ENCODE results near the gene TTI1.

The TTI1 gene

DNA sequence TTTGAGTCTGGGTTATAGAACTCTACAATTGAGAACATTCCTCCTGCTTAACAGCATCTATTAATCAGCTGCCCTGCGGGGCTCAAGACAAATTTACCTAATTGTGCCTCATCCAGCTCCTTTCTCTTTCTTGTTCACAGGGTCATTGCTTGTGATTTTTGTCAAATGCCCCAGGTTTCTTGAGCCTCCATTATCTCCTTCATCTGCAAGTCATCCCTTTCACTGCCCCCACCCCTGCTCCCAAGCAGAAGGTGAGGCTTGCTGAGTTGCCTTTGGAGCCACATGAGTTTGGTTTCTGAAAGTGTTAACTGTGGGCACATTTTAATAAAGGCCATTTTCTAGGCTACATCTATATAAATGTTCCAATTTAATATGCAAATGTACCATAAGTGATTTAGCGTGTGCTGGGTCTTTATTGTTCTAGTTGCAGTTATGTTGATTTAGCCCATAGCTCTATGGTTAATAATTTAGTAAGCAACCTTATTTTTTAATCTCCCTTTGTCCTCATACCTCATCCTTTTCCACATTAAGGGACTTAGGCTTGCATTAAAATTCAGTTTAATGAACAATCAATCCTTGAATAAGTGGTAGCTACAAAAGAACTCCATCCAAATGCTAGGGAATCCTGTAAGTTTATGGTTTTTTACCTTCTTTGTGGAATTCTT lies 74.3 kb downstream of the TTI1 start:
- DNase-seq: no peak

DNA sequence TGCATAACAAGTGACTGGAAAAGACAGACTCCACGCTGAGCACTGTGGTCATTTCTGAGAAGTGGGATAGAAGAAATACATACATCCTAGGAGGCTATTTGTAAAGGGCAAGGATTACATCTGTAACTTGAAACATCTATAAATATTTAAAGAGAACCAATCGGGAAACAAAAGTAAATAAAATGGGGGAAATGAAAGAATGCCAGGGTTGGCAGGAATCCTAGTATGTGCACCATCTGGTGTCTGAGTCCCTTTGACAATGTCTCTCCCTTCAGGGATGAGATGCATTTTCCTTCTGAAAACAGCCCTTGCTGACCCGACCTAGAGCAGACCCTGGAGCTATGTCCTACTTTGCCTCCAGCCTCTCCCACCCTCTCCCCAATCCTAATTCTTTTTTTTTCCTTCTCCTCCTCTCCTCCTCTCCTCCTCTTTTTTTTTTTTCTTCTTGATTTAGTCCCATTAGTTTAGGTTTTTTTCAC lies 77.1 kb downstream of the TTI1 start:
- DNase-seq: no peak

DNA sequence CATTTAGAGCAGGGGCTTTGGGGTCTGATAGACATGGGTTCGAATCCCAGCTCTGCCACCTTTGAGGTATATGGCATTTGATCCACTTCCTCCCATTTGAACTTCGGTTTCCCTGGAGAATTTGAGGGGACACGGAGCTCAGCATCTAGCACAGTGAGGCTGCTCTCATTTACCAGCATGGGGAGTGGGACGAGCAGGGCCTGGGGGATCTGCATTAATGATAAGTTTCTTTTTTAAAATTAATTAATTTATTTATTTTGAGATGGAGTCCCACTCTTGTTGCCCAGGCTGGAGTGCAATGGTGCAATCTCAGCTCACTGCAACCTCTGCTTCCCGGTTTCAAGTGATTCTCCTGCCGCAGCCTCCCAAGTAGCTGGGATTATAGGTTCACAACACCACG lies 77.7 kb downstream of the TTI1 start:
- no peak for DNase-seq

DNA sequence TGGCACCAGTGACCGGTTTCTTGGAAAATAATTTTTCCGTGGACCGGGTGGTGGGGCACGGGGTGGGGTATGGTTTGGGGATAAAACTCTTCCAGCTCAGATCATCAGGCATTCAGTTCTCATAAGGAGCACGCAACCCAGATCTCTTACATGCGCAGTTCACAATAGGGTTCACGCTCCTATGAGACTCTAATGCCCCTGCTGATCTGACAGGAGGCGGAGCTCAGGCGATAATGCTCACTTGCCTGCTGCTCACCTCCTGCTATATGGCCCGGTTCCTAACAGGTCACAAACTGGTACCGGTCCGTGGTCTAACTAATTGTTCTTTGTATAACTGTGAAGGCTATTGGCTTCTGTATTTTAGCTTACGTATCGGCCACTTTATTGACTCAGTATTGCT lies 78.6 kb downstream of the TTI1 start:
- no peak for DNase-seq

DNA sequence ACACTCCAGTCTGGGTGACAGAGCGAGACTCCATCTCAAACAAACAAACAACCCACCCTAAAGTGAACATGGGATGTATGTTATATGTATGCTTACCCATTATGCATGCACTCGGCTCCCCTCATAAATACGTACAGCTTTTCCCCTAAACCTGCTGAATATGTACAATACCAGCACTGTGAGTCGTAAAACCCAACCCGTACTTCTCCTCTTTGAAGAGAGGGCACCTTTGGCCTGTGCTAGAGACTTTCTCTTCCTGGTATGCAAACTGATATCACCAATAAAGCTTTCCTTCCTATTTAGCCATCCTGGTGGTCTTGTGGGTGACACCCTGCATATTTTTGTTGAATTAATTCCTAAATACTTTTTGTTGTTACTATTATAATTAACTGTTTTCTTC lies 79.1 kb downstream of the TTI1 start:
- DNase-seq: no peak

DNA sequence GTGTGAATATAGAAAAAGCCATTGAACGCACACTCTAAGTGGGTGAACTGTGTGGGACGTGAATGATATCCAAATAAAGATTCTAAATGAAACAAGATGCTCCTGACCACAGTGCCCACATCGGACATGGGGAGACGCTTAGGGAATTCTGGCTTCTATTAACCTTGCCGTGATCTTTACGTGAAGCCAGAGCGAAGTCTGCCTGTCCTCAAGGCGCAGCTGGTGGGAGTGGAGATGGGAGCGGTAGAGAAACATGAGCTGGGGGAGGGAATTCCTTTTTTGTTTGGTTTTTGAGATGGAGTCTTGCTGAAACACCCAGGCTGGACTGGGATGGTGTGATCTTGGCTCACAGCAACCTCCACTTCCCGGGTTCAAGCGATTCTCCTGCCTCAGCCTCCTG lies 84.3 kb downstream of the TTI1 start:
- no peak for DNase-seq

DNA sequence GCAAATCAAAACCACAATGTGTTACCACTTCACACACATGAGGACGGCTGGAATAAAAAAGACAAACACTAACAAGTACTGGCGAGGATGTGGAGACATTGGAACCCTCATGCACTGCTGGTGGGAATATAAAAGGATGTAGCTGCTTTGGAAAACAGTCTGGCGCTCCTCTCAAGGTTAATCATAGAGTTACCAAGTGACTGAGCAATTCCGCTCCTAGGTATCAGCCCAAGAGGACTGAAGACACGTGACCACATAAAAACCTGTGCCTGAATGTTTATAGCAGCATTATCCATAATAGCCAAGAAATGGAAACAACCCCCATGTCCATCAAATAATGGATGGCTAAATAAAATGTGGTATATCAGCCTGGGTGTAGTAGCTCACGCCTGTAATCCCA lies 85.3 kb downstream of the TTI1 start:
- DNase-seq: no peak

DNA sequence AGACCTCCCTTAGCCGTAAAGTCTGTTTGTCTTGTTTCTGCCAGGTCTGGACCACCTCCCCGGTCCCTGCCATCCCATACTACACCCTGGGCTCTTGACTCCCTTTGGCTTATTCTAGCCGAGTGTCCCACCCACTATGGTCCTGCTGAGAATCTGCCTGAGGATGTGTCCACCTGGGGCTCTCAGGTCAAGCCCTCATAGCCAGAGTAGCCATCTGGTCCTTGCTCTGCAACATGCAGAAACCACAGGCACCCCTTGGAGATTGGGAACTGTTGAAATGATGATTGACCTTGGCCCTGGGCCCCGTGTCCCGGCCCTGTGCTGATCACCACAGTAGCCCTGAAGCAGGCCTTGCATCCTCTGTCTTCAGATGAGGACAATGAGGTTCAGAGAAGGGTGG lies 86.3 kb downstream of the TTI1 start:
- no peak for DNase-seq

DNA sequence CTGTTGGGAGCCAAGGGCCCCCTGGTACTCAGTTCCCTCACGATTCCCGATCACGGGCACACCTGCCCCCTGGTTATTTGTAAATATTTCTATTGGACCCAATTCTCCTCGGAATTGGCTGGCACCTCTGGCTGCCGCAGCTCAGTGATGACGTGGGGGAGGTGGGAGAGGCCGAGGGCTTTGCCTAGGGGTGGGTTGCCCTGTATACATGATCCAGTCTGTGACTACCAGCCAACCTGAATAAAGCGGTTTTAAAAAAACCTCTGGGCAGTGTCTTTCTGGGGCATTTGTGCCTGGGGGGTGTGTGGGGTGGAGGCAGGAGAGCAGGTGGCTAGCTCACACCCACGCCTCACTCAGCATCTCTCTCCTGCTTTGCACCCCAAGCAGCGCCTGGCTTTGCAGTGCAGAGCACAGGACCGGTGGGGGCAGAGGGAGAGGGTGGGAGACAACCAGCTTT lies 88.1 kb downstream of the TTI1 start:
- no peak for DNase-seq

DNA sequence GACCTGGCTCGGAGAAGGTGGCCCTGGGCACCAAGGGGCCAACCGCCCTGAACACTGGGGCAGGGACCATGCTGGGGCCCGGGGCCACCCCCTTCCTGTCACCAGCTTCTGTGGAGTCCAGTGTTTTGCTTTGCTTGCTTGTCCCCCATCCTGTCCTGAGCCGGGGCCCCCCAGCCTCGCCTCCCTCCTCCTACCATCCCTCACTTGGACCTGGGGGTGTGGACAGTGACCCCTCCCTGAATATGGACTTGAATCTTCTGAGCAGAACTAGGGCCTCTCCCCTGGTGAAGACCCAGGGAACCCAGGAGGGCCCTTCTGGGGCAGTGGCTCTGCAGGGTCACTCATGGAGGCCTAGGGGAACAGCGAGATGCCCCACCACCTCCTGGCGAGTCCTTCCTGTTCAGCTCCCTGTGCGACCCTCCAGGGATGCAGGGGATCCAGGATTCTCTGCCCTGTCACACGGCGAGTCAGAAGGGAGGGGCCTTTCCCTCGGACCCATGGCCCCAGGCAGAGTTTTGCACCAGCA lies 88.7 kb downstream of the TTI1 start:
- no peak for DNase-seq

DNA sequence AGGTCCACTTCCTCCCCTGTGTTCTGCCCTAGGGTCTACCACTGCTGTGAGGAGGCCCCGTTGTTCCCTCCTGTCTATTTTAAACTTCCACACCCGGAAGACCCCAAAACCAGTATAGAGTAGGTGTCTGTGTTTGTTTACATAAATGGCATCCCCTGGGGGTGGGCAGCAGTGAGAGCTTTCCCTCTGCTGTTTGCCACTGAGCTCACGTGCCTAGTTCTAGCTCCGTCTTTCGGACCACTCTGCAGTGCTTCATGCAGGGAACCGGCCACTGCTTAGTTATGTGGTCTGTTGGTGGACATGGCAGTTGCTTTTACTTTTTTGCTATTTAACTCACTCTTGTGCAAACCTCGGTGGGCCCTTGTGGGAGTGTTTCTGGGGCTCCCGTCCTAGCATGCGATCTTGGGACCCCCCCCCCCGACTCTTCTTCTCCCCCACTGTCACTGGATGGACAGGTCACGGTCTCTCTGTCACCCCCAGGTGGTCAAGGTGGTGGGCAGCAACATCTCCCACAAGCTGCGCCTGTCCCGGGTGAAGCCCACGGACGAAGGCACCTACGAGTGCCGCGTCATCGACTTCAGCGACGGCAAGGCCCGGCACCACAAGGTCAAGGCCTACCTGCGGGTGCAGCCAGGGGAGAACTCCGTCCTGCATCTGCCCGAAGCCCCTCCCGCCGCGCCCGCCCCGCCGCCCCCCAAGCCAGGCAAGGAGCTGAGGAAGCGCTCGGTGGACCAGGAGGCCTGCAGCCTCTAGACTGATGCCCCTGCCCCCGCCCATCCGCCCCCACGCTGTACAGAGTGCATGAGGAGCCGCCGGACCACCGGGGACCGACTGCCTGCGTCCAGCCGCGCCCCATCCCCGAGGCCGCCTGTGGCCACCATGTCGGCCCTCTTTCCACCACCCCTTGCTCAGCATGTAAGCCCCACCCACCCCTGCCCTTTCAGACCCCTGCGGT lies 89.5 kb downstream of the TTI1 start:
- no peak for DNase-seq

DNA sequence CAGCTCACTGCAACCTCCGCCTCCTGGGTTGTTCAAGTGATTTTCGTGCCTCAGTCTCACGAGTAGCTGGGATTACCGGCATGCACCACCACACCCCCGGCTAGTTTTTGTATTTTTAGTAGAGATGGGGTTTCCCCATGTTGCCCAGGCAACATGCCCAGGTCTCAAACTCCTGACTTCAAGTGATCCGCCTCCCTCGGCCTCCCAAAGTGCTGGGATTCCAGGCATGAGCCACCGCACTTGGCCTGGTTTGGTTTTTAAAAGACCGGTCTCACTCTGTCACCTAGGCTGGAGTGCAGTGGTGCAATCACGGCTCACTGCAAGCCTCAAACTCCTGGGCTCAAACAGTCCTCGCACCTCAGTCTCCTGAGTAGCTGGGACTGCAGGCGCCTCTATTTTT lies 90.2 kb downstream of the TTI1 start:
- no peak for DNase-seq

DNA sequence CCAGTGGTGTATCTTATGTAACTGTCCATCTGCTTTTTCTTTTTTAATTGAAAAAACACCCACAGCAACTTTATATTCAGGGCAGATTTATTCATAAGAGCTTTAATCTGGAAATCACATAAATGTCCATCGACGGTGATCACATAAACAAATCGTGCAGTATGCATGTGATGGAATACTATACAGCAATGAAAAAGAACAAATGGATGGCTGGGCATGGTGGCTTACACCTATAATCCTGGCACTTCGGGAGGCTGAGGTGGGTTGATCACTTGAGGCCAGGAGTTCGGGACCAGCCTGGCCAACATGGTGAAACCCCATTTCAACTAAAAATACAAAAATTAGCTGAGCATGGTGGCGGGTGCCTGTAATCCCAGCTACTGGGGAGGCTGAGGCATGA lies 91.3 kb downstream of the TTI1 start:
- DNase-seq: no peak

DNA sequence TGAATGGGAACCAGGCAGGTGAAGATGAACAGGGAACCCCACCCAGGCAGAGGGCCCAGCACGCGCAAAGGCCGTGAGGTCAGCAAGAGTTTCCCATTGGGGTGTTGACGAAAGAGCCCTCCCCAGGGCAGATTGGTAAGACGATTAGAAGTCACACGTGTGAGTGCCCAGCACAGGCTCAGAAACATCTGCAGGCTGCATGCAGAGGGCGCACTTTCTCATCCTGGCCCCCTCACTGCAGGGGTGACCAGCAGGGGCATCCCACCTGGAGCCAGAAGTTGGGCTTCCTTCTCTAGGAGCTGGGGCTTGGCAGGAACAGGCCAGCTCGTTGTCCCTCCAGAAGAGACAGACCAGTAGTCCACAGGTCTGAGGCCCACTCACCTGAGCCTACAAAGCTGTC lies 91.9 kb downstream of the TTI1 start:
- DNase-seq: no peak

DNA sequence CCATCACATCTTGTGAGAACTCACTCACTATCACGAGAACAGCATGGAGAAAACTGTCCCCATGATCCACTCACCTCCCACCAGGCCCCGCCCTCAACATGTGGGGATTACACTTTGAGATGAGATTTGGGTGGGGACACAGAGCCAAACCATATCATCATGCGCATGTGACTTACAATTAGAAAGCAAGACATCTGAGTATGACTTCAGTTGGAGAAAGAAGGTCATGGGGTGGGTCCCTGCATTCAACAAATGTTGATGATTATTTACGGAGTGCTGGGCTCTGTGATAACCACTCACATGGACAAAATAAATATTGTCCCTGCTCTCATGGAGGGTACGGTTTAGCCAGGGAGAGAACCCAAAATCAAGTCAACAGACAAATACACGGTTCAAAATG lies 92.4 kb downstream of the TTI1 start:
- no peak for DNase-seq

DNA sequence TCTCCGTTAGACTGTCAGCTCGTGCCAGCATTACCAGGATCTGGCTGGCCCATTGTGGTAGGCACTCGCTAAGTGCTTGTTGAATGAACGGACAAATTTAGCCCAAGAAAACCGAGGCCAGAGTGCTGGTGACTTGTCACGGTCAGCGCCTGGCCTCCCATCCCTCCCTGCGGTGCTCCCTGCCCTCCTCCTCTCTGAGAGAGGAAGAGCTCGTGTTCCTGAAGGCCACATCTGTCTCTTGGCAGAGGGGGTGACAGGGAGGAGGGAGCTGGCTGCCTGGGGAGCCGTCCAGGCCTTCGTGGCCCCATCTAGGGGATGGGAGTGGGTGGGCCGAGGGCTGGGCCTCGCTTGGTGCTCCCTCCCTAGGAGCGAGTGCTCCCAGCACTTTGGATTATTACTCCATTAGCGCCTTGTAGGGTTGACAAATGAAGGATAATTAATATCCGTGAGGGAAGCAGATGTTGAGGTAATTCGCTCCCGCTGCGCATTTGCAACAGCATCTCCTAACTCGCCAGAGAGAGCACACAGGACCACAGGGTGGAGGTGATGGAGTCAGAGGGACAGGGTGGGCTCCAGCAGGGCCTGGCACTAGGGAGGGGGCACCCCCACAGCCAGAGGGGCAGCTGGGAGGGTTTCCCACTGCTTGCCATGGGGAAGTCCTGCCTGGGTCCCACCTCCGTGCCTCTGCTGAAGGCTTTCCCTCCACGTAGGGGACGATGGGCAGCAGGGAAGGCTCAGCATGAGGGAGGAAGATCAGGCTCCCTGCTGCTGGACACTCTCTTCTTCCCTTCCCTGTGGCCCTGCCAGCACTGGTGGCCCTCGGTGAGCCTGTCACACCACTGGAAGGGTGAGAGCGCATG lies 93.3 kb downstream of the TTI1 start:
- DNase-seq: no peak

DNA sequence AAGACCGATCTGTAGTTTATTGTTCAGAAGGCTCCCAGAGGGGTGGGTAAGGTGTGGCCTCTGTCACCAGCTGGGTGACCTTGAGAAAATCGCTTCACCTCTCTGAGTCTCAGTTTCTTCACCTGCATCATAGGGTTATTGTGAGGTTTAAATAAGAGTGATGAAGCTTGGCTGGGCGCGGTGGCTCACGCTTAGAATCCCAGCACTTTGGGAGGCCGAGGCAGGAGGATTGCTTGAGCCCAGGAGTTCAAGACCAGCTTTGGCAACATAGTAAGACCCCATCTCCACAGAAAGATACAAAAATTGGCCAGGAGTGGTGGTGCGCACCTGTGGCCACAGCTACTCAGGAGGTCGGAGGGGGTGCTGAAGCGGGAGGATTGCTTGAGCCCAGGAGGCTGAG lies 94.3 kb downstream of the TTI1 start:
- no peak for DNase-seq

DNA sequence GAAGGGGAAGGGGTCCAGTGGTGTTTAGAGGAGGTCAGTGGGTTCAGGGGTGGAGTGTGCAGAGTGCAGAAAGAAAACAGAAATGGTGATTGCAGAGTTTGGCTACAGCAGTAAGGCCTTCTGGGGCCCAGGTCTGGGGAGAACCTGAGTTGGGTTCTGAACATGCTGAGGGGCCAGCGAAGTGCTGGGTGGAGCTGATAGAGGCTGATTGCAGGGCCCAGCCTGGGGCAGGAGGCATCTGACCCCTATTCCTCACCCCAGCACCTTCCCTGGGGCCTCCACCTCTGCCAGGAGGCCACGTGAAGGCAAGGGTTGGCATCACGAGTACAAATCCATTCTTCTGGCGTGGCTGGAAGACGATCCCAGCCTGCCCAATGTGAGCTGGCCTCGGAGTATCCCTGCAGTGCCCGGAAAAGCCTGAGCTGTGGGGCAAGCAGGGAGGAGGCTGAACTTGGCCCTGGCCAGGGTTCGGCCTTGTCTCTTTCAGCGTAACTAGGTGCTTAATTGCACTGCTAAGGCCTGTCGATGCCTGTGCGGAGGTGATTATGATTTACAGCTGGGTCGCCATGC lies 95.0 kb downstream of the TTI1 start:
- DNase-seq: no peak

DNA sequence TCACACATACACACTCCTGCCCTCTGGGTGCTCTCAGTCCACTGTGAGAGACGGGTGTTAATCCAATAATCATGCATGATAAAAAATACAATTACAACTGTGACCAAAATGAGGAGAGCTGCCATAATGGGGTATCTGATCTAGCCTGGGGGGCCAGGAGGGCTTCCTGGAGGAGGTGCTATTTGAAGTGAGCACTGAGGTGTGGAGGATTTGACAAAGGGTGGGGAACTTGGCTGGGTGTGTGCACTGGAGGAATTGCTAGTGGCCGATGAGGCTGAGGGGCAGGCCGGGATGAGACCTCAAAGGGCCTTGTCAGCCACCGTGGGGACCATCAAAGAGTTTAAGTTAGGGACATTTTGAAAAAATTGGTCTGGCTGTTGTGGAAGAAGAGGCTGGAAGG lies 95.6 kb downstream of the TTI1 start:
- no peak for DNase-seq

DNA sequence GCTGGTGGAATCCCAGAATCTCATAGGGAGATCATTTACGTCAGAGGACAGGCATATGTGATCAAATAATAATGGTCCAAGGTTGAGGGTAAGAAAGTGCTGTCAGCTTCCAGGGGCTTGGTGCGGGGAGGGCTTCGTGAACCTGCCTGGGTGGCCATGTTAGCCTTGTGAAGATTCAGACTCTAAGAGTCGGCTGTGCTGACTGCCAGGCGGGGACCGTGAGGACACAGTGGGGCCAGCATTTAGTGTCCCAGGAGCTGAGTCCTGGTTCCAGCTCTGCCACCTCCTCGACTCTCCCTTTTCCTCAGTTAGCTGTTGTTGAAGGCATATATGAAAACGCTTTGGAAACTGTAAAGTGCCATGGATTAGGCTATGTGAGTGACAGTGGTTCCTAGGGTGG lies 96.8 kb downstream of the TTI1 start:
- DNase-seq: no peak

DNA sequence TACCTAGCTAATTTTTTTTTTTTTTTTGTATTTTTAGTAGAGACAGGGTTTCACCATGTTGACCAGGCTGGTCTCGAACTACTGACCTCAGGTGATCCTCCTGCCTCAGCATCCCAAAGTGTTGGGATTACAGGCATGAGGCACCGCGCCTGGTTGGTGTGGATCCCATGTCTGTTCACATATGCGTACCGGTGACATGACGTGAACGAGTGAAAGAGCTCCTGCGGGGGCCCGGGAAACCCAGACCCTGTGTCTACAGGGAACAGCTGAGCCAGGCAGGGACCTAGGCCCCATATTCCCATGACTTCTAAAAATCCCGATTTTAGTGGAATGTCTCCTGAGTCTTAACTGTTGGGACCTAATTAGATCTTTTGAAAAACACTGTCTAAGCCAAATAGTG lies 97.2 kb downstream of the TTI1 start:
- no peak for DNase-seq

DNA sequence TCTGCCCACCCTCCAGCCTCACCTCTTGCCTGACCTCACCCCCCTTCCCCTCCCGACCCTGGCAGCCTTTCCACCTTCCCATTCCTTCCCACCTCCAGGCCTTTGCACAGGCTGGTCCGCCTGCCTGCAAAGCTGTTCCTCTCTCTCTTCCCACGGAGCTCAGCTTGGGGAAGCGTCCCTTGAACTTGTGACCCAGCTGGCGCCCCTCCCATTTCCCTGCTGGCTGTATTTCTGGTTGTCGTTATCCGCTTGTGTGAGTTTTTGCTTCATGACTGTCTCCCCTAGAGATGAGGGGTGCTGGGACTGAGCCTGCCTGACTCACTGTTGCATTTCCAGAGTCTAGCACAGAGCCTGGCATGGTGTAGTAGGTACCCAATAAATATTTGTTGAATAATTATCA lies 97.8 kb downstream of the TTI1 start:
- no peak for DNase-seq

All from activated CD4-positive, alpha-beta T cell treated with anti-CD3 and anti-CD28 coated beads for 48 hours (primary cell).